Fibroblast of upper back skin (primary cell): Measurements from ENCODE around the gene INVS.
"Not testable (repeated sequence)": the region's sequence is repeated elsewhere in the genome, so short reads cannot be mapped to it uniquely, and the experiment has no call there.

Experiments used
- DNase-seq: peaks from one replicate; pipeline ENCODE4 v3.0.0-alpha.2; 2013

INVS gene

DNA sequence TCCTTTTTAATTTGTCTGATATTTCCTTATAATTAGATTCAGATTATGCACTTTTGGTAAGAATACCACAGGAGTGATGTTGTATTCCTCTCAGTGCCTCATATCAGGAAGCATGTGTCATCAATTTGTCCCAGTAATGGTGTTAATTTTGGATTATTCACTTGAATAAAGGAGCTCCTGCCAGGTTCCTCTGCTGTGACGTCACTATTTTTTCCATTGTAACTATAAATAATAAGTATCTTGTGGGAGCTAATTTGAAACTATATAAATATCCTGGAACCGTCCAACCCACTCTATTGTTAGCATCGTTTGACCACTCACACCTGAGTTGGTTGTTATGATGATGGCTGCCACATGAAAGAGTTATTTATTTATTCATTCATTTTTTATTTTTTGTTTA, 107.9 kb downstream of the INVS start:
- peak; percentile 46 for DNase-seq

GRCh38 chr9:100208673-100209072, 109.6 kb downstream of the INVS start:
- no peak for DNase-seq

GRCh38 chr9:100211476-100211875, 112.4 kb downstream of the INVS start:
- no peak for DNase-seq

GRCh38 chr9:100213730-100214477, 114.9 kb downstream of the INVS start:
- peak; percentile 82 for DNase-seq

GRCh38 chr9:100216178-100216787, 117.2 kb downstream of the INVS start:
- DNase-seq = peak; percentile 36

DNA sequence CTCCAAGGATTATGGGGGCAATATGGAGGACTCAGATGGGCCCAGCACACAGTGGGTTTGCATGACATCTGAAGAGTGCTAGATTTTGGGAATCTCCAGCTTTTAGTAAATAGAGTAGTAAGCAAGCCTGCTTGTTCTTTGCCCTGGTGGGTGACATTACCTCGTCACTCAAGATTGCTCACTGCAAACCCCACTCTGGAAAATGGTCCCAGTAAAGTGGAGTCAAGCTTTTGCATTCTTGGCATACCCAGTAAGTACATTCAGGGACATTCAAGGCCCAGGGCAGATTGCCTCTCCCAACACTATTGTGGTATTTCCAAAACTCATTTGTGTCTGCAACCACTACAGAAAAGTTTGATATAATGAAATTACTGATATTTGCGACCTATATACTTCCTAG, 118.5 kb downstream of the INVS start:
- no peak for DNase-seq

GRCh38 chr9:100219347-100219746, 120.3 kb downstream of the INVS start:
- no peak for DNase-seq

GRCh38 chr9:100220936-100221335, 121.9 kb downstream of the INVS start:
- DNase-seq = no peak

- no peak for DNase-seq
Observed at GRCh38 chr9:100221538-100221937, 122.5 kb downstream of the INVS start.

GRCh38 chr9:100222674-100223073, 123.6 kb downstream of the INVS start:
- peak; percentile 56 for DNase-seq

DNA sequence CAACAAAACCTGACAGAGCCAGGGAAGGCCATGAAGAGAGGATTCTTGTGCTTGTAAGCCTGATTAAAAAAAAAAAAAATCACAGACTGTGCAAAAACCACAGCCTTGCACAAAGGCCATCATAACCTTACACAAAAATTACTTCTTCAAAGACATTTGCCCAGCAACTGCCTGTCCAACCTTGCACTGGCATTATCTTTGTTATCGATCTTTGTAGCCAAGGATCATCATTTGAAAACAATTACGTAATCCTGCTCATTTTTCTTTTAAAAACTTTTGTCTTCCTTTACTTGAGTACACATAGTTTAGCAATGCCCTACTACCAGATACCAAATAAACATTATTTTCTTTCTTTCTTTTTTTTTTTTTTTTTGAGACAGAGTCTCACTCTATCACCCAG, 128.6 kb downstream of the INVS start:
- no peak for DNase-seq

DNA sequence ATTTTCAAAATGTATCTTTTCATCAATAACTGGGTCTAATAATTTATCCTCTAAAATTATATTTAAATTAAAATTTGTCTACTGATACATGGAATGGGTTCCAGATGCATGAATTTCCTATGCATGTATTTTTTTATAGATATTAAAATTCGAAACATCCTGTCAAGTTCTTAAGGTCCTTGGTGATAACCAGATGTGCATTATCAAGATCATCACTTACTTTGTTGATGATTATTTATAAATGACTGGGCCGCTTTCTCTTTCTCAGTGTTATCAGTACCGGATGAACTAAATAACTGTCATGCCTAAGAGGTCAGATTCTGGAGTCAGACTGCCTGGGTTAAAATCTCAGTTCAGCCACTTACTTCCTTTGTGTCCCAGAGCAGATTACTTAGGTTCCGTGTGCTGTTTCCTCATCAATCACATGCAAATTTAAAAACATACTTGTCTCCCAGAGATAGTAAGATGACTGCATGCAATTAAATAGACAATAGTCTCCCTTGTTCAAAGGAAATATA, 129.4 kb downstream of the INVS start:
- DNase-seq = no peak

DNA sequence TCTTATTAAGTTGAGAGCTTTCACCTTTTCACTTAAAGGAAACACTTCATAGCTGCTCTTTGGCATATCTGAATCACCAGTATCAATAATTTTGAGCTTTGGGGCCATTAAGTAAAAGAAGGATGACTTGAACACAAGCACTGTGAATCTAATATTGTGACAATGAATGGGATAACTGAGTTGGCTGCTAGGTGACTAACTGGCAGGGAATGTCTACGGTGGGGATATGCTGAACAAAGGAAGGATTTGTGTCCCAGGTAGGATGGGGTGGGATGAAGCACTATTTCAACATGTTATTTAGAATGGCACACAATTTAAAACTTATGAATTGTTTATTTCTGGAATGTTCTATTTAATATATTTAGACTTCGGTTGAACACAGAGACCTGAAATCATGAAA, 130.1 kb downstream of the INVS start:
- no peak for DNase-seq

DNA sequence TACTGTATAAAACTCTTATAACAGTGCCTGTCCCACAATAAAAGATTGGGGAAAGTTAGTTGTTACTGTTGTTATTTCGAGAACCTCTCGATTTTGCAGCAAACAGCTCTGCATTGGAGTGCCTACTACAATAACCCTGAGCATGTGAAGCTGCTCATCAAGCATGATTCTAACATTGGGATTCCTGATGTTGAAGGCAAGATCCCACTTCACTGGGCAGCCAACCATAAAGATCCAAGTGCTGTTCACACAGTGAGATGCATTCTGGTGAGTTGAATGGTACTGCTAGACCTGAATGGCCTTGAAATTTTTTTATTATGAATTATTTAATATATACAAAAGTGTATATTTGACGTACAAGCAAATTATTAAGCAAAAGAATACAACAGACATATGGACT, 130.5 kb downstream of the INVS start:
- DNase-seq = no peak

GRCh38 chr9:100236986-100237385, 137.9 kb downstream of the INVS start:
- DNase-seq = not testable (repeated sequence)

GRCh38 chr9:100240512-100240911, 141.5 kb downstream of the INVS start:
- DNase-seq = no peak

DNA sequence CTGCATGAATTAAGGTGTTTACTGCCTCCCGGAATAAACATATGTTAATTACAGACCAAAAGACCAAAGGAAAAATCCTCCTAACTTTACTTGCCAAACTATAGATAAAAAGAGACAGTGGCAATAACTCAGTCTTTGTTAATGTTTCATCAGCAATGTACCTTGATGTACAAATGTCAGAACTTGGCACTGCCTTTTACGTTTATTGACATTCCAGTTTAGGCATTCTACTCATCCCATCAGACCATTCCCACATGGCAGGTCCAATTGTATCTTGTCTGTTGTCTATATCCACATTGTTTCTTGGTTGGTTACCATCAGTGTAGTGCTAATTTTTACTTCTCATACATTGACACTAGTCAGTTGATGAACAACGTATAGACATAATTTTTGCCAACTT, 168.2 kb downstream of the INVS start:
- no peak for DNase-seq

- no peak for DNase-seq
Observed at GRCh38 chr9:100268271-100268670, 169.2 kb downstream of the INVS start.

GRCh38 chr9:100269656-100270055, 170.6 kb downstream of the INVS start:
- no peak for DNase-seq

DNA sequence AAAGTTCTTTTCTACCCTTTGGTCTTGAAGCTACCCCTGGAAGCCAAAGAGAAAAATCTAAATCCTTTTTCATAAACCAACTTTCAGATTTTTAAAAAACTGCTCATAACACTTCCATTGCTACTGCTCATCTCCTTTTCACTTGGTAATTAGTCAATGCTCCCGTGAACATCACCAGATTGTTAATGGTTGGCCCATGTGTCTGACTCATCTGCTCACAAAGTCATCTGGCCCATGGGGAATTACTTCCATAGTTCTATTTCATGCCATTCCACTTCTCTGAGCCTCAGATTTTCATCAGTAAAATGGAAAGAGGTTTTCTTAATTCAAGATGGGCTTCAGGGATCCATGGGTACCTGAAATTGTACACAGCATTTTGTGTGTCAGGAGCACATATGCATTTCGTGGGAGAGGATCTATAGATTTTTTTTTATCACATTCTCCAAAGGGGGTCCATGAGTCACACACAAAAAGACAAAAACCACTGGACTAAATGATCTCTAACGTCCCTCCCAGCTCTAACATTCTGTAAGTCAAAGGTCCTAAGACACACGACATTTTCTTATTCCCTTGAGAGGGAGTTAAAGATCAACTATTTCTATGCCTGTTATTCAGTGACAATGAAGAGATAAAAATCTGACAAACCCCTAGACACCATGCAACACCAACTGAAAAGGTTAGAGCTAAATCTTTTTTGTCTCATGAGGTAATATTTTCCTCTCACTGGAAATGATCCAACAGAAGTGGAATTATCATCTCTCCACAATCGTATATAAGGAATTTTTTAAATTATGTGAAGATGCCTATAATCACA, 178.3 kb downstream of the INVS start:
- peak; percentile 73 for DNase-seq

DNA sequence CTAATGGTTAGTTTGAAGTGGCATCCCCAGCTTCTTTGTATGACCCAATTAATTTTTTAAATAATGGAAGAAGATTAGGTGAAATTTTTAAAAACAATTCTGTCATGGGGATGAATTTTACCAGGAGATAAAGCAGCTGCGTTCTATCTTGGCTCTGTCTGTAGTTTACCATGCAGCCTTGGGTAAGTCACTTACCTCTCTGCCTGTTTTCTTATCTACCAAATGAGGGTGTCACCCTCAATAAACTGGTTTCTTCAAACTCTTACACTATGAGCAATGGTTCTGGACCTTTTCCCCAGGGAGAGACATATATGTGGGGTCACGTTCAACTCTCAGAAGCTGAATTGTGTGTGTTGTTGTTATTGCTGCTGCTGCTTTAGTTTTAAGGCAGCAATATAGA, 182.0 kb downstream of the INVS start:
- no peak for DNase-seq

DNA sequence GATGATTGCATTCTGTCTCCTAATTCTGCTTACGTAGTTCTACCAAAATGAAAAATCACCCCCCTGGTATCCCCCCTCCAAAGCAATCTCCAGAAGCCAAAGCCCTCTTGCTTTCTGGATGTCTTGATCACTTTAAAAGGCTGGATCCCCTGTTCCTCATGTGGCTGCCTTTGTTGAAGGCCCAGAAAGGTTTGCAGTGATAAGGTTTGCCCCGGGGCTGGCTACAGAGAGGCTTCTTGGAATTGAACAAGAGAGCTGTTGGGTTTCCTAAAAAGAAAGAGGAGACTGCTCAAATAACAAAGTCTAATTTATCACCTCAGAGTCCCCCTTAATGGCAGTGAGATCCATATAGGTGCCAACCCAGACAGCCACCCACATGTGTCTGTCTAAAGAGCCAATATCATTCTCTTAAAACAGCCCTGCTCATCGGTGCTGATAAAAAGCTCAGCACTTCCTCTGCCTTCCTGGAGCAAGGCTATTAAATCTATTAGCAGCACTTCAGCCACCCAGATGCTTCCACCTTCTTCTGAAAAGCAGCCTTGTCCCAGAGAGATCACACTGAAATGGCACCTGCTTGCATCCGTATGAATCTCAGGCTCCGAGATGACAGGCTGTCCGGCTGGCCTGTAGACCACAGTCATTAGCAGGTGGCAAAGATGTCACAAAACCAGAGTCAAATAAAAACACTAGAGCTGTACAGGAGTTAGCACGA, 182.8 kb downstream of the INVS start:
- DNase-seq = no peak

DNA sequence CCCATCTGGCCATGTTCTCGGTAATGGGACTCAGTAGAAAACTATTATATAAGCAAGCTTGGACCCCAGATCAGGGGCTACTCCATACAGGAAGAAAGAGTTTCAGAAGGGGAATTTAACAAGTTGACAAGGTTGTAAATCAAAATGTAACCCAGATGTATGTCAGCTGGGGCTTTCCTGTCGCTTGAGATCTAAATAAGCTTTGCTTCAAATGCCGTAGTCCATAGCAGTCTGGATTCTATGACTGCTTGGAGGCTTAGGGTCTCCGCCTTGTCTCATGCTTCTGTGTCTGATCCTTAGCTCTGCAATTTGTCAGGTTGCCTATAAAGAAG, 183.3 kb downstream of the INVS start:
- DNase-seq = no peak
